Fibroblast of lung (primary cell): ENCODE data around the gene ZNF385B.

Experiments
- EZH2 ChIP-seq: IDR thresholded peaks from 2 replicates; pipeline ENCODE4 v1.5.1; 2012; ENCODE audit warnings: low read length, control low read depth, mild to moderate bottlenecking; ENCODE audit errors: missing control alignments
- TF ChIP-seq, protein P1 (sequence below), 2 donors: IDR thresholded peaks in 1 of 2; conservative IDR thresholded peaks in 1 of 2; 1 replicate in 1 of 2; 2 replicates in 1 of 2; pipeline ENCODE4 v1.5.1; 2011 to 2012; ENCODE audit warnings: low read length in 2 of 2, control low read depth in 1 of 2, inconsistent platforms in 1 of 2, low read depth in 1 of 2, mild to moderate bottlenecking in 1 of 2

DNA sequence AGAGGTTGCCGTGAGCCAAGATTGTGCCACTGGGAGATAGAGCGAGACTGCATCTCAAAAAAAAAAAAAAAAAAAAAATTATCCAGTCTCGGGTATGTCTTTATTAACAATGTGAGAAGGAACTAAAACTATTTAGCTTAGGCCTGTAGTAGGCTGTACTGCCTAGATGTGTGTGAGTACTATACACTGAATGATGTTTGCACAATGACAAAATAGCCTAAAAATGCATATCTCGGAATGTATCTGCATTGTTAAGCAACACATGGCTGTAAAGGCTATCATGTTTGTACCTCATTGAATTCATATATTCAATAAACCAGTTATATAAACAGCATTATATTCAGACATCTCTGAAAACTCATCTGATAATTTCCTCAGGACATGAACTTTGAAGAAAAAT, 405.6 kb downstream of the ZNF385B start:
- TF ChIP-seq, protein P1, sequence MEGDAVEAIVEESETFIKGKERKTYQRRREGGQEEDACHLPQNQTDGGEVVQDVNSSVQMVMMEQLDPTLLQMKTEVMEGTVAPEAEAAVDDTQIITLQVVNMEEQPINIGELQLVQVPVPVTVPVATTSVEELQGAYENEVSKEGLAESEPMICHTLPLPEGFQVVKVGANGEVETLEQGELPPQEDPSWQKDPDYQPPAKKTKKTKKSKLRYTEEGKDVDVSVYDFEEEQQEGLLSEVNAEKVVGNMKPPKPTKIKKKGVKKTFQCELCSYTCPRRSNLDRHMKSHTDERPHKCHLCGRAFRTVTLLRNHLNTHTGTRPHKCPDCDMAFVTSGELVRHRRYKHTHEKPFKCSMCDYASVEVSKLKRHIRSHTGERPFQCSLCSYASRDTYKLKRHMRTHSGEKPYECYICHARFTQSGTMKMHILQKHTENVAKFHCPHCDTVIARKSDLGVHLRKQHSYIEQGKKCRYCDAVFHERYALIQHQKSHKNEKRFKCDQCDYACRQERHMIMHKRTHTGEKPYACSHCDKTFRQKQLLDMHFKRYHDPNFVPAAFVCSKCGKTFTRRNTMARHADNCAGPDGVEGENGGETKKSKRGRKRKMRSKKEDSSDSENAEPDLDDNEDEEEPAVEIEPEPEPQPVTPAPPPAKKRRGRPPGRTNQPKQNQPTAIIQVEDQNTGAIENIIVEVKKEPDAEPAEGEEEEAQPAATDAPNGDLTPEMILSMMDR (conservative IDR thresholded peaks at IDR 0.05 in 1 of 2, IDR thresholded peaks at IDR 0.05 in 1 of 2; ENCODE audit: low read depth in 1 of 2, low read length in 2 of 2) = no peak
- TF ChIP-seq EZH2 = no peak
